ENCODE results near the gene ZCCHC9. TPM values are rescaled to one million over a fixed set of nuclear protein-coding genes. Genes with fewer than 3 reads are reported as not detected.
"Not testable (repeated sequence)": the region's sequence is repeated elsewhere in the genome, so short reads cannot be mapped to it uniquely, and the experiment has no call there.

The ZCCHC9 gene
- total RNA-seq, 1 experiment from 2014 or later, result 39.6 TPM

DNA sequence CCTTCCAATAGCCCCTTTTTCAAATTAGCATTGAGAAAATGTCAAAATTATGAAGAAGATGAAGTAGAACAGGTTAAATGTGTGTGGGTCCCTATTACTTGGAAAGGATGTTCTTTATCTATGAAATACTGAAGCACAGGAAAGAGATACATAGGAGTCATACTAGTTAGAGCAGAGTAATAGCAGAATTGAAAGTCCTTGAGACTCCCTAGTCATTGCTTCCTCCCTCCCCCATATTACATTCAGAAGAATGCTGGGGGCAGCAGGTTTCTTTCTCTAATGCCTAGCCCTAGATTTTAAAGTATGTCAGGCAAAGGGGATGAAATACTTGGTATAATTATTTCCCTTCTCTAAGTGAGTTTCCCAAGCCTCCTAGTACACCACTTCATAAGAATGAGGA is 4.4 kb downstream of the ZCCHC9 start:
- no peak for DNase-seq (ENCODE audit: low read depth)

DNA sequence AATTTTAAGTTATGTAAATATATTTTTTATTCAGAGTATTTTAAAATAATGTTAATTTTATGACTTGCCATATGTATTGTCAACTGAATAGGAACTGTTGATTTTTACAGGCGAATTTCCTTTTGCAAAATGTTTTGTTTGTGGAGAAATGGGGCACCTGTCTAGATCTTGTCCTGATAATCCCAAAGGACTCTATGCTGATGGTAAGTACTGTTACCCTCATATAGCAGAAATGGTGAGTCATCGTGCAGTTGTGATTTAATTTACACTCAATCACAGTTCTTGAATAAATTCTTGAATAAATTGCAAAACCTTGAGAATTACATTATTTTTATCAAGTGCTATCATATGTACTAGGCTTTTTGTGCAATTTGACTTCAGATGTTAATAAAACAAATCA is 7.4 kb downstream of the ZCCHC9 start:
- DNase-seq (ENCODE audit: low read depth), result no peak

DNA sequence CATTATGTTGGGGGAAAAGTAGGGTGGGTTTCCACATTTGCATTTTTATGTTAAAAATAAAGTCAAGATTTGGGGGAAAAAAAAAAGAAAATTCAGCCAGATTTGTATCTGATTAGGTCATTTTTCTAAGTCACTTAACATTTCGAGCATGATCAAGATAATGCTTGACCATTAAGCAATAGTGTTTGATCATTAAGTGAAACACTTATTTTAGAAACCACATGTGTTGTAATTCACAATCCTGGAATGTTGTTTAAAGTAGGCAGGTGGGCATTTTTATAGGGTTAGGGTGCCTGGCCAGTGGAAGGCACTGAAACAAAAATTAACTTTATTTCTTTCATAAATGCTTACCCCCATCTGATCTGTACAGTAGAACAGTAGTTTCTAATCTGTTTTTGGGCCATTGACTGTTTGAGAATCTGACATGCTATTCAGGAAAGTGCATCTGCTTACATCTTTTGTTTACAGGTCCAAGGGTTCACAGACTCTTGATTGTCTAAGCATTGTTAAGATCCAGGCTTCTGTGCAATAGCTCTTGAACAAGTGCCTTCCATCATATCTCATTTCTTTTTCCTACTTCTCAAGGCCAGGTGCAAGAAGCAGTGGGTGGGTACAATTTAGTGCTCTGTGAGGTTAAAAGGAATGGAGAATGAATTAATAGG is 9.1 kb downstream of the ZCCHC9 start:
- DNase-seq (ENCODE audit: low read depth), result no peak

DNA sequence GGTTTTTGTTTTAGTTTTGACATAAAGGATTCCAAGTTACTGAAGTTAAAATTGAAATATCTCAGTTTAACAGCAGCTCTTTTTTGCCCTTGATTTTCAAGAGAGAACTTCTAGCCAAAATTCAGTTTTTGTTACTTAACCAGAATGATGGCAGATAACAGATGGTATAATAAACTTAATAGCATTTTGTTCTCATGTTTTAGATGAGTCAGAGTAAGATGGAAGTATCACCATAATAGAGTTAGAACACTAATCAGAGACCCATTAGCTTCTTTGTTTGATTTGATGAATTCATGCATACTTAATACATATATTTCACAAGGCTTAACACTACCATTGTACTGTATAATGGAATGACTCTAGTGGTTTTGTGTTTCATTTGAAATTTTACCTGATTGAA is 11.9 kb downstream of the ZCCHC9 start:
- no peak for DNase-seq (ENCODE audit: low read depth)

DNA sequence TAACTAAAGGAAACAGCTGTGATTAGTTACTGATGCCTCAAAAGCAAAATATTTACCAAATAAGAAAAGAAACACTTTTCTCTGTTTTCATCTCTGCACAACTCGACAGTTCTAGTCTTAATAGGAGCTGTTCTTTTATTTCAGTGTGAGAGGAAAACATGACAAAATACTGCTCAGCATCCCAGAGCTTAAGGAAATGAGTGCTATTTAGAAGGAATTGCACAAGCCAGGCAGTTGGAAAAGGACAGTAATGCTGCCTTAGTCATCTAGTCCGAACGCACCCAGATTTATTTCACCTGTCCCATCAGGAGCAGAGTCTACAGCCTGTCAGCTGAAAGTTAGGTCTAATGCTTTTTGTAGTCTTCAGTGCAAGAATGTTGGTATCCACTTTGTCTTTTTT is 12.3 kb downstream of the ZCCHC9 start:
- DNase-seq (ENCODE audit: low read depth), result no peak

DNA sequence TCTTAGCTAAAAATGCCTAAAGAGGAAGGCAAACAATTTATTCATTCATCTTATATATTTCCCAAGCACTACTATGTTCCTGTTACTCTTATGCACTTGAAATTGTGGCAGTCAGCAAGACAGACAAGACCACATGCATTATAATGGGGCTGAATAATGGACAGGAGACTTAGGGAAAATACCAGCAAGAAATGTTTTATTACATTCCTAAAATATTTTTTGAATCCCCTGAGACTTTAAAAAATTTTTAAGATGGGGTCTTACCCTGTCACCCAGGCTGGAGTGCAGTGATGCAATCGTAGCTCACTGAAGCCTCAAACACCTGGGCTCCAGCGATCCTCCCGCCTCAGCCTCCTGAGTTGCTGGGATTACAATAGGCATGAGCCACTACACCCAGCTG is 13.2 kb downstream of the ZCCHC9 start:
- no peak for DNase-seq (ENCODE audit: low read depth)

DNA sequence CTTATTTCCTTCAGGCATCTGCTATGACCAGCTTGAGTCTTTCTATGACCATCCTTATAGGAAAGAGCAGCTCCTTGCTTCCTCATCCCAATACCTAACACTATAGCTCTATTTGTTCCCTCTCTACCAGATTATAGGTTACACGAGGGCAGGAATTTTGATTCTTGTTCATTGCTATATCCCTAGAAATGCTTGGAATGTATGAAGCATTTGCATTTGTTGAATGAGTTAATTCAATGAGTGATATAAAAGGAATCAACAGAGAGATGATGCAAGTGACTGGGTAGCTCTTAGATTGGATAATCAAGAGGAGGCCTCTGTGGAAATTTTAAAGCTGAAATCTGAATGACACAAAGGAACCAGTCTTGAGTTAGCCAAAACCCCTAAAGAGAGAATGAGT is 13.9 kb downstream of the ZCCHC9 start:
- DNase-seq (ENCODE audit: low read depth), result peak; percentile 51

DNA sequence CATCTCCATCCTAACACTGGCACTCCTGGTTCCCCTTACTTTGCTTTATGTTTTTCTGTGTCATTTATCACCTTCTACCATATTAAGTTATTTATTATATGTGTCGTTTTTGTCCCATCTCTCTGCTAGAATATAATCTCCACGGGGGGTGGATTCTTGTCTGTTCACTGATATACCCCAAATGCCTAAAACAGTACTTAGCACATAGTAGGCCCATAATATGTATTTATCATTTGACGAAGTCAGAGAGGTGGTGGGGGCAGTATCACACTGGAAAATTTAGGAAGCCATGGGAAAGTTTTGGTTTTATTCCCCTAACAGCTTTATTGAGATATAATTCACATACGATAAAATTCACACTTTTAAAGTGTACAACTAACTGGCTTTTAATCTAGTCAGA is 14.4 kb downstream of the ZCCHC9 start:
- DNase-seq (ENCODE audit: low read depth), result no peak

DNA sequence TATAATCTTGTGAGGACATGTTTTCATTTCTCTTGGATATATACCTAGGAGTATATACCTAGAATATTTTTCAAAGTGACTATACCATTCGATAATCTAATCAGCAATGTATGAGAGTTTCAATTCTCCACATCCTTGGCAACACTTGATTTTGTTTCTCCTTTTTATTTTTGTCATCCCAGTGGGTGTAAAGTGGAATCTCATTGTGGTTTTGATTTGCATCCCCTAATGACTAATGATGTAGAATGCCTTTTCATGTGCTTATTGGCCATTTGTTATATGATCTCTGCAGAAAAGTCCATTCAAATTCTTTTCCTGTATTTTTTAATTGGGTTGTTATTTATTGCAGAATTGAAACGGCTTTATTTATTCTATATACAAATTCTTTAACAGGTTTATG is 15.2 kb downstream of the ZCCHC9 start:
- DNase-seq (ENCODE audit: low read depth), result no peak

DNA sequence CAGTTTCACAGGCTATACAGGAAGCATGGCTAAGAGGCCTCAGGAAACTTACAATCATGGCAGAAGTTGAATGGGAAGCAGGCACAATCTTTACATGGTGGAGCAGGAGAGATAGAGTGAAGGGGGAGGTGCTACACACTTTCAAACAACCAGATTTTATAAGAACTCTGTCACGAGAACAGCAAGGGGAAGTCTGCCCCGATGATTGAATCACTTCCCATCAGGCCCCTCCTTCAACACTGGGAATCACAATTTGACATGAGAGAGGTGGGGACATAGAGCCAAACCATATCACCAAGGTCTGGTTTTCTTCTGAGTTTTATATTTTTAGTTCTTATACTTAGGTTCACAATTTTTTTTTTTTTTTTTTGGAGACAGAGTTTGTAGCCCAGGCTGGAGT is 16.1 kb downstream of the ZCCHC9 start:
- no peak for DNase-seq (ENCODE audit: low read depth)

DNA sequence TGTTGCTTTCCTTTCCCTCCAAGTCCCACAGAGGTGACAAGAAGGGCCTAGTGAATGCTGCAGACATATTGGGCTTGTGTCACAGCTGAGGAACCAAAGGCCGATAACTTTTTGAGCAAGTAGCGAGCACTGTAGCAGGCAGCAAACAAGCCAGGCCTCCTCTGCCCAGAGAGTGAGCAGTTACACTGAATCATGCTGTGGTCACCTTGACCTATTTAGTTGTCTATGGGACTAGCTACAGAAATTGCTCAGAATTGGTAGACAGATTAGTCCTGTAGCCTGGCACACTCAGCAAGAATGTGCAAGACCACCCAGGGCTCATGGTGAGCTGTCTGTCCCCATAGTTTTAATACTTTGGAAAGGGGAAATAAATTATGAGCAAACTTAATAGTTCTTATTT is 25.2 kb downstream of the ZCCHC9 start:
- DNase-seq (ENCODE audit: low read depth), result no peak

DNA sequence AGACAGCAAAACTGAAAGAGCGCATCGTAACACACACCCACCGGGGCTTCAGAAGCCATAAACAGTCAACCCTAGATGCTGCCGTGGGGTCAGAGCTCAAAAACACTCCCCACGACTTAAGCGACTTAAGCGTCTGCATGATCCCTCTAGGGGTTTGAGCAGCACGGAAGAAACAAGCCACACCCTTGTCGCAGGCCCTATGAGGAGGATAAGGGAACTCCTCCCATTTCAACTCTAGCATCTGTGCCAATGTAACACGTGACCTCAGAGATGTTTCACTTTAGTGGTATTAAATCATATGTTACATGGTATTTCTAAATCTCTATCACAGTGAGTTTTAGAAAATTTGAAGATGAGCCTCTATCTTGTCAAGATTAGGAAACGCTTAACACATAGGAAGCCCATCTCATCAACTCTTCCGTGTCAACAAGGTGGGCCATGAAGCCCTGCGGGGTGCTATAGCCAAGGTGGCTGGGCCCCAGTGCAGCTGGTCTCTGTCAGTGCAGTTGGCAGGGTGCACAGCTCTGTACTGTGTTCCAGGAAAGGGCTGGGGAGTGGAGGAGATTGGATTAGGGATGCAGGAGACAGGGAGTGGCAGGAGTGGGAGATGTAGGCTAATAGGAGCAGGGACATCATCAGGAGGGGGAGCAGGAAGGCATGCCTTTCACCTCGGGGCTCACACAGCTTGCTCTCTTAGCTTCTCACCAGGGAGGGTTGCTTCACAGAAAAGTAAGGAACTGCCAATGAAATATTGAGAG is 33.1 kb downstream of the ZCCHC9 start:
- no peak for DNase-seq (ENCODE audit: low read depth)

DNA sequence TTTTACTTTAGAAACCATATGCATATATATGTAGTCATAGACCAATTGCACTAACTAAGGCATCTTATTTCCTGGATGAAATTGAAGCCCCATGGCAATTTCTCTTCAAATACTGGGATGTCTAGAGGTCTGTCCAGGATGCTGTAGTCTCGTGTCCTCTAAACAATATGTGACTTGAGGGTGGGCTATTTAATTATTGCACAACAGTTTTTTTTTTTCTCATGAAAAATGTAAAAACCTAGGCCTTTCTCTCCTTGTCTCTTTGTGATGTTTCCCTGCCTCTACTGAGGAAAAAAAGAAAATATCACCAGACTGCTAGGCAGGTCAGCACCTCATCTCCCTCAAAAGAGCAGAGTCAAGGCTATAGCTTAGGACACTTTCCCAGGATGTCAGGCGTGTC is 34.6 kb downstream of the ZCCHC9 start:
- no peak for DNase-seq (ENCODE audit: low read depth)

DNA sequence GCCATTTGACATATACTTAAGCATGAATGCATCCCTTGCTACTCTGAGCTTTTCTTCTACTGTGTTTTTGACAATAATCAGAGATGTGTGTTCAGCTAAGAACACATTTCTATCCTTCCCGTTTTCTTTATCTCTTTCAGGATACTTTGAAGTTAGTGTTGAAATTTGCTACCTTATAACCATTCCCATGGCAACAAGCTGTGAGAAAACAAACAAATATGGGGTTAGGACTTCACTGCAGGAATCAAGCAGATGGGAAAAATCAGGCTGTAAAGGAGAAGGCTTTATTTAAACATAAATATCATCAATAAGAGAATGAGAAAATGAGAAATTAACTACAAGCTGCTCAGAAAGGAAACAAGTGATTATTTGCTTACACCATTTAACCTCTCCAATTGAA is 35.2 kb downstream of the ZCCHC9 start:
- peak; percentile 7 for DNase-seq (ENCODE audit: low read depth)

DNA sequence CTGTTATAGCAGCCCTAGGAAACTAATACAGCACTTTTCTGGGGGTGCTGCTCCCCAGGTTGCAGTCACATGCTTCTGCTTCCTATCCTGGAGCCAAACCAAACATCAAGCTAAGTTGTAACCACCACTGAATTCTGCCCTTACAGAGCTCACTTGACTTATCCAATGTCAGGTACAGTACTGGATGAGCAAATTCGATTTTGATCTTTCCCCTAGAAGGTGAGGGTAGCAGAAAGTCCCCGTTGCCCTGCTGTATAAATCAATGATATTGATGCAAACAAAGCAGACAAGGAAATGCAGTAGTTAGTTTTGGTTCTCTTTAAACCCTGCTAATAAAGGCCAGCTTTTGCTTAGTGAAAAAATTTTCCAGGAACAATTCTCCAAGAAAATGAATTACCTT is 36.4 kb downstream of the ZCCHC9 start:
- DNase-seq (ENCODE audit: low read depth), result no peak

DNA sequence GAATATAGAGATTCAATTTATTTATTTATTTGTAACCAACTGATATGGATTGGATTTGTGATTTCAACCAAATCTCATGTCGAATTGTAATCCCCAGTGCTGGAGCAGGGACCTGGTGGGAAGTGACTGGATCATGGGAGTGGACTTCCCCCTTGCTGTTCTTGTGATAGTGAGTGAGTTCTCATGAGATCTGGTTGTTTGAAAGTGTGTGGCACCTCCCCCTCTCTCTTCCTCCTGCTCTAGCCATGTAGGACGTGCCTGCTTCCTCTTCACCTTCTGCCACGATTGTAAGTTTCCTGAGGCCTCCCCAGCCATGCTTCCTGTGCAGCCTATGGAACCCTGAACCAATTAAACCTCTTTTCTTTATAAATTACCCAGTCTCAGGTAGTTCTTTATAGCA is 36.8 kb downstream of the ZCCHC9 start:
- DNase-seq (ENCODE audit: low read depth), result not testable (repeated sequence)

DNA sequence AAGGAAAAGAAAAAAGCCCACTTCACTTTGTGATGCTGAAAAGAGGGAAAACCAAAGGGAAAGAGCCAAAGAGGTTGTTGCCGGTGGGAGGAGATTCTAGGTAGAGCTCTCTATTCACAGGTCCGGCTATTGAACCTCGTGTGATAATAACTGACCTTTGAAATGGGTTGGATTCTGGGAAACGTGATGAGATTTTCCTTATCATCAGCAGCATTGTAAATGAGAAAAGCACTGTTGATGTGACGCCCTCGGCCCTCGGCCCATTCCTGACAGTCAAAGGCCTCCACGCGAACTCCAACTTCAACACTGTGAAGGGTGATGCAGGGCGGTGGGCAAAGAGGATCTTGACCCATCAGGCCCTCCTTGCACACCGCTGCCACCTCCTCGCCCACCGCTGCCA is 43.3 kb downstream of the ZCCHC9 start:
- DNase-seq (ENCODE audit: low read depth), result no peak

DNA sequence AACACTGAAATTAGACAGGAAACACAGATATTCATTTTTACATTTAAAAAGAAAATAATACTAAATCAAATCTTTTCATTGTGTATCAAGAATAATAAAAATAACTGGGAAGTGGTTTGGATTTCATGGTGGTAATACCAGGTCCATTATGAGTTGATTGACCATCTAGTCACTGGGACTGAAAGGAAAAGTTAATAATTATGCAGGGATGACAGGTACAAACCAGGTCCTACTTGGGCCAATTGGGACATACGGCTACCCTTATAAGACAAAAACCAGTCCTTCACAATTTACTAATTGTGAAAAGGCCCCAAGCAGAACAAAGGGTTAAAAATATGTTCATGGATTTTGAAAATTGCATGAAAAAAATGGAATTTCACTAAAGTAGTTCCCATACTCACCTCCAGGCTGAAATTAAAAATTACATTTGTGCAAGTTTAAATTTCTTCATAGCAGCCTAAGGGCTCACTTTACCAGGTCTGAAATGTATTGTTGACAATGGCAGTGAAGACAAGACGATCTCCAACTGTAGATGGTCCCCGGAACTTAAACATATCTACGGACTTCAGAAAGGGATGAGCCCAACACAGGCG is 44.1 kb downstream of the ZCCHC9 start:
- no peak for DNase-seq (ENCODE audit: low read depth)

DNA sequence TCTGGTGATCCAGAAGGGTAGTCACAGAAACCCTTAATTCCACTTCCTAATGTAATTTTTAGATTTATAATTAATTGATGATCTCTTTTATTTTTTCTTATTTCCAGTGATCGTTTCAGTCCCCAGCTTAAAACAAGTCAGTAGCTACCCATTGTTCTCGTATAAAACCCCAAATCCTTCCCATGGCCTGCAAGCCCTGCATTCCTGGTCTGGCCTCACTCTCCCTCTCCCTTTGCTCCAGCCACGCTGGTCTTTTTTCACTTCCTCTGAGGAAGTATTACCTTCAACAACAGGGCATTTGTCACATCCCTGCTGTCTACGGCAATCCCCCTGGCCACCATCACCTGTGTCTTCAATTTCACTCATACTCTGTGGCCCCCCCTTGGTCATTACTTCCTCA is 47.8 kb downstream of the ZCCHC9 start:
- DNase-seq (ENCODE audit: low read depth), result no peak

DNA sequence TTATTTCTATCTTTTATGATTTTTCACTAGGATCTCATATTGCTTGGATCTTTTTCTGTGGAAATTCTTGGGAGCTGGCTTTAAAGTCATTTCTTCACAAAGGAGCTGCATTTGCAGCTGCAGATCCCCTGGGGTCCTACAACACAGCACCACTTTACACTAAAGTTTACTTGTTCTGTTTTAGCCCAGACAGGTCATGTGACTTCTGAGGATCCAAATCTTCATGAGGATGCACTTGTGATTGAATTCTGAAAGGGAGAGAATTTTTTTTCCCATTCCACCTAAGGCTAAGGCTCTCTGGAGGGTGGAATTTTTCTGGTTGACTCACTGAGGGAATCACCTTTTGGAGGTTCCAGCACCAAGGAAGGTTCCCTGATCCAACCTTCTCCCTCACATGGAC is 49.1 kb downstream of the ZCCHC9 start:
- no peak for DNase-seq (ENCODE audit: low read depth)

DNA sequence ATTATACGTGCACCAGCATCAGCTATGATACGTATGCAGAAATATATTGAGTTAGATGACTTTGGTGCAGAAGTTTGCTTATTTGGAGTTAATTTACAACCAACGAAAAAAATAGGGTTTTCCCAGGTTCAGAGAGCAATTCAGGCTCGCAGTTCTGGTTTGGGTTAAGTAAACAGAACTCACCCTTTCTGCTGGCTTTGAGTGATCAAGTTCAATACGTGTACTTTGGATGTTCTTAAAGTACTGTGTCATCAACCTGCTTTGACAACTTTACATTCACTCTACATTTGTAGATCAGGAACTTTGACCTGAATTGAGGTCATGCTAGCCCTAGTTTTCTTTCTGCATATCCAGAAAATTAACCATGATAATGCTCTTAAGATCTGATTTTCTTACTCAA is 51.8 kb downstream of the ZCCHC9 start:
- DNase-seq (ENCODE audit: low read depth), result no peak

DNA sequence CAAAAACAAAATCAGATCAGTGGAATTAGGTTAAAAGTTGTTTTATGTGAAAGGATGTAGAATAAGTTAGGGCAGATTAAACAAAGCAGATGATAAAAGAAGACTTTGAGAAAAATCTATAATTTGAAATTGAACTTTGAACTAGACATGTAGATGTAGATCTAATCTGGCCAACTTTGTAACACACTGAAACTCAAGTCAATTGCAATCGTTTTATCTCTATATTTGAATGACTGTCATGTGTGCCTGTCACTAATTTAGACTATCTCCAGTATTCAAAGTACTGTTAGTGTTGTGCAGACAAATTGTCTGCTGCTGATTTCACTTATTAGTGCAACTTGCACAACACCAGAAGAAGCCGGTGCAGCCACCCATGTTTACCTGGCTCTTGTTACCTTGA is 52.7 kb downstream of the ZCCHC9 start:
- no peak for DNase-seq (ENCODE audit: low read depth)
